ENCODE measurements around the gene CDKN2B-AS1. TPM values are rescaled to one million over a fixed set of nuclear protein-coding genes. Genes with fewer than 3 reads are reported as not detected.

The CDKN2B-AS1 gene
- total RNA-seq, 1 experiment from 2014 or later, result 7.5 TPM

DNA sequence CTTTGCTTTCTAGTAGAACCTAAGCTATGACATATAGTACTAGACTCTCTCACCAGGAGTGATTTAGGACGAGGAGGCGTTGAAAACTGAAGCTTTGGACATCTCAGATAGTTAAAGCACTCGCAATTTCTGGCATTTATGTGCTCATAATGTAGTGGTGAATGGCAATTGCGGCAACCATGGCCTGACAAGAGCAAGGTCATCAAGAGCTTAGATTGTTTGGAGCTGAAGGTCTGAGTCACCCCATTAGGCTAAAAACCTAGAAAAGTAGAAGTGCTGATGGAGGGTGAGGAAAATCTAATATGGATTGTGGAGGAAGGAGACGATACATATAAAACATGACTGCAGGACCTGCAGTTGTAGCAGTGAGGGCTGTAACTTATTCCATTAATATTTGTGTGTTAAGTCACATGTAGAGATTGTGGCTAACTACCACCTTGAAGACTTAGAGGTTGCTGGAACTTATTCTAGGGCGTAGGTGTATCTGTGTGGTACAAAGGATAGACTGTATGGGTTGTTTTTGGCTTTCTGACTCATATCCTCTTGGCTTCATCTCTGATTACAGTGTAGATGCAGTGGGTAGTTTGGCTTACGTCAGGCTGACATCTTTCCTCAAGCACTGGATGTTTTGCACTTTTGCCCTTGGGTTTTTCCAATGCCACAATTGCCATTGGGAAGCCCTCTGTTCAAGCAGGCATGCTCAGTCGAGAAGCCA, 153.4 kb downstream of the CDKN2B-AS1 start:
- Histone ChIP-seq H3K27me3 (replicated peaks) (no peaks in the 10 kb centered on the region), H3K9me3 (replicated peaks) (no peaks in the 10 kb centered on the region), H3K36me3 (no peaks in the 10 kb centered on the region), H3K4me1 (replicated peaks) (peaks cover 19% of the 10 kb centered on the region), H3K27ac (peak overlapping the region; percentile 45; the same call in 1 of the 2 replicates), H3K4me3 (no peak overlapping the region)
- DNase-seq (ENCODE audit: low read depth in 1 of 2, low spot score in 2 of 2), result peak in 1 of 2 experiments; percentile 41

DNA sequence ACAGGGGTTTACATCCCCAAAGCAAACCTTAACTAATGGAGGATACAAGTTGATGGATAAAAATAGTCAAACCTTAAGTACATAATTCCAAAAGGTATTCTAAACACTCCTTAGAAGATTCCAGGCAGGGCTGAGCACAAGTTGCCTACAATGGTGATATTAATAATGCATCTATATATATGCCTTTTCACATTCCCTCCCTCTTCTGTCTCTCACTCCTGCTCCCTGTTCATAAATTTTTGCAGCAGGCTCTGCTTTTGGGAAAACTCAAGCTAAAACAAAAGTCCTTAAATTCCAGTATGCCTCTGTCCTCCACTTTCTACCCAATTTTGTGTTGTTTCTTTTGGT, 153.9 kb downstream of the CDKN2B-AS1 start:
- no peaks in the 10 kb centered on the region for H3K27me3 ChIP-seq (replicated peaks)
- DNase-seq (ENCODE audit: low read depth in 1 of 2, low spot score in 2 of 2), result no peak
- H3K9me3 ChIP-seq (replicated peaks), result no peaks in the 10 kb centered on the region
- H3K4me3 ChIP-seq, result no peak overlapping the region
- no peaks in the 10 kb centered on the region for H3K36me3 ChIP-seq
- H3K4me1 ChIP-seq (replicated peaks), result peaks cover 19% of the 10 kb centered on the region
- H3K27ac ChIP-seq, result peak overlapping the region; percentile 45; the same call in 1 of the 2 replicates

DNA sequence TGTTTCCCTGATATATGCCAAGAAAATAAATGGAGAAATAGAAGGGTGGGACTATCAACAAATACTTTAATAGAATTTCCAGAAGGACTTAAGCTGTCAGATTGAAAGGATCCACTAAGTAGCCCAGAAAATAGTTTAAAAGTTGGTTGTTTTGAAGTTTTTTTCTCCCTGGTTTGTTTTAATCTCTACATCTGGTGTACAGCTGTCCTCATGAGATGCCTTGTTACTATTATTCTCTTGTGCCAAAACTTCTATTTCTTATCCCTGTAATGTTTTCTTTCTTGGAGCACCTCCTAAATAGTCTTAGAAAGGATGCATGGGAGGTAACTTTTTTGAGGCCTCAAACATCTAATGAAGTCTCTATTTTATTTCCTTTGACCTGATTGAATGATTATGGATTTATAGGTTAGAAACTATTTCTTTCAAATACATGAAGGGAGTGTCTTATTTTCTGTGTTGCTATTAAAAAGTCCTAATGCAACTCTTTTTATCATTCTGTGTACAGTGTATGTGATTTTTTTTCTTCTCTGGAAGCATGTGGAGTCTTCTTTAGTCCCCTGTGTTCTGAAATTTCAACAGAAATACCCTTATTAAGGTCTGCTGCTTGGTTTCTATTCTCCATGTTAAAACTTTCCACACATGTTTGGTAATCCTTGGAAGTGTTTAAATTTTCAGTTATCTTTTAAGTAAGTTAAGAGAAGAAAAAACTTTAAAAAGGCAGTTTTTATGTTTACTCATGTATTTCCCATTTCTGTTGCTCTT, 154.5 kb downstream of the CDKN2B-AS1 start:
- H3K27ac ChIP-seq, result no peak overlapping the region
- no peak for DNase-seq (ENCODE audit: low read depth in 1 of 2, low spot score in 2 of 2)

DNA sequence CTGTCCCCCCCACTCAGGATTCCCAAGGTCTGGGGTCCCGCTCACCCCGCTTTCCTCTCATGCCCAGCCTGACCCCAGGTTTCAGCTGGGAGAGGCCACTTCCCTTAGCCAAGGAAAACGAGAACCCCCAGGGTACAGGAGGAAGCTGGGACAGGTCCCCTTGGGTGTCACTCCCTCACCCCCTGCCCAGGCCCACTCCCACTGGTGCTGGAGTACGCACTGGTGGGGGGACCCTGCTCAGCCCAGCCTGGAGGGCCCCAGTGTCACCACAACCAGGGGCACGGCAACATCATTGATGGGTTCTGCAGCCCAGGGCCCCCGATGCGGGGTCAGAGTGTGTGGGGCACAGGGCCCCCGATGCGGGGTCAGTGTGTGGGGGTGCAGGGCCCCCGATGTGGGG, 159.5 kb downstream of the CDKN2B-AS1 start:
- no peak for DNase-seq (ENCODE audit: low read depth in 1 of 2, low spot score in 2 of 2)
- Histone ChIP-seq H3K4me3 (no peak overlapping the region), H3K27me3 (replicated peaks) (no peaks in the 10 kb centered on the region), H3K9me3 (replicated peaks) (no peaks in the 10 kb centered on the region), H3K36me3 (no peaks in the 10 kb centered on the region), H3K4me1 (replicated peaks) (peaks cover 9% of the 10 kb centered on the region), H3K27ac (no peak overlapping the region)

More for the DNA sequence above, 154.5 kb downstream of the CDKN2B-AS1 start:
- Histone ChIP-seq H3K27me3 (replicated peaks) (no peaks in the 10 kb centered on the region), H3K4me3 (no peak overlapping the region), H3K36me3 (no peaks in the 10 kb centered on the region), H3K9me3 (replicated peaks) (no peaks in the 10 kb centered on the region), H3K4me1 (replicated peaks) (peaks cover 19% of the 10 kb centered on the region)

DNA sequence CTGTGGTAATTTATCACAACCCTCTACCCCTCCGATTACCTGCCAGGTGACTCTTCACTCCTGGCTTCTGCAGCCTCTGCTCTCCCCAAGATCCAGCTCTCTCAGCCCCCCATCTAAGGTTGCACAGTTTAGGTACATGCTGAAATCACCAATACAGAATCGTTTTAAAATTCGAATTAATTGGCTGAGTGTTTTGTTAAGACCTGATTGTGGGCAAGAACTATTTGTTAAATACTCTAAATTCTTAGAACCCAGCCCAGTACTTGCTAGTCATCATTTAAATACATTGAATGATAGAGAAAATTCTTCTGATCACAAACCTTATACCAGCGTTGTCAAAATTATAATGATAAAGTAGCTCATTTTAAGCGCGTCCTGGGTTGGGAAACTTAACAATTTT, 162.0 kb downstream of the CDKN2B-AS1 start:
- Histone ChIP-seq H3K36me3 (no peaks in the 10 kb centered on the region), H3K27me3 (replicated peaks) (no peaks in the 10 kb centered on the region), H3K4me1 (replicated peaks) (peaks cover 10% of the 10 kb centered on the region), H3K4me3 (no peak overlapping the region), H3K27ac (no peak overlapping the region), H3K9me3 (replicated peaks) (no peaks in the 10 kb centered on the region)
- DNase-seq (ENCODE audit: low read depth in 1 of 2, low spot score in 2 of 2), result no peak

DNA sequence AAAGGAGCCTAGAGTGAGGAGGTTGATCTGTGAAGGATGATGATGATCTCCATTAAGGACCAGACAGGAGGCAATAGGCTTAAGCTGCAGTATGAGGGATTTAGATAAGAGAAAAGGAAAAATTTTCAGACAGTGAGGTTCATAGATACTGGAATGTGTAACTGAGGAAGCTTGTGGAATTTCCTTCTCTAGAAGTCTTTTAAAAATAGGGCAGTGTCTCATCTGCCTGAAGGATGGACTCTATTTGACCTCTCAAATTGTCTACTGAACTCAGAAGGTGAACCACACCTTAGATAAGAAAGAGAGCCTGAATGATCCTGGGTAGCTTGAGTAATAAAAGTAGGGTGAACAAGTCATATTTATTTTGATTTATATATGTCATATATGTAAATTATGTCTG, 162.7 kb downstream of the CDKN2B-AS1 start:
- H3K27ac ChIP-seq, result no peak overlapping the region
- H3K36me3 ChIP-seq, result no peaks in the 10 kb centered on the region
- H3K9me3 ChIP-seq (replicated peaks), result no peaks in the 10 kb centered on the region
- H3K27me3 ChIP-seq (replicated peaks), result no peaks in the 10 kb centered on the region
- H3K4me3 ChIP-seq, result no peak overlapping the region
- peaks cover 10% of the 10 kb centered on the region for H3K4me1 ChIP-seq (replicated peaks)
- DNase-seq (ENCODE audit: low read depth in 1 of 2, low spot score in 2 of 2), result no peak

DNA sequence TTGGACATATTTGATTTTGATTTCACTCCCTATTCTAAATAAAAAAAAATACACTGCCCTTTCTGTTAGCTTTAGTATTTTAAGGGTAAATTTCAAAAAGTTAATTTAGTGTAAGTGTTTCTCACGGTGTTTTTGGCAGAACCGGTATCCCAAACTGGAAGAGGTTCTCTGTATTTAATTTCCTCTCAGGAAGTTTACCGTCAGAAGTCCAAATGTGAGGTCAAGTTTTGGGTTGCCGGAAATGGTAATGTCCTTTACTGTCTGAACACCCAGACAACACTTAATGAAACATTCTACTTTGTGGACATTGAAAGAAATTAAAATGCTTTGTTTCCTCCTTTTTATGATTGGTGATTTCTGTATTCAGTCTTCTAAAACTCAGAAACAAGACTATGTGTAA, 163.2 kb downstream of the CDKN2B-AS1 start:
- no peak overlapping the region for H3K4me3 ChIP-seq
- no peaks in the 10 kb centered on the region for H3K36me3 ChIP-seq
- no peak for DNase-seq (ENCODE audit: low read depth in 1 of 2, low spot score in 2 of 2)
- no peaks in the 10 kb centered on the region for H3K9me3 ChIP-seq (replicated peaks)
- H3K27ac ChIP-seq, result no peak overlapping the region
- H3K27me3 ChIP-seq (replicated peaks), result no peaks in the 10 kb centered on the region
- peaks cover 10% of the 10 kb centered on the region for H3K4me1 ChIP-seq (replicated peaks)

DNA sequence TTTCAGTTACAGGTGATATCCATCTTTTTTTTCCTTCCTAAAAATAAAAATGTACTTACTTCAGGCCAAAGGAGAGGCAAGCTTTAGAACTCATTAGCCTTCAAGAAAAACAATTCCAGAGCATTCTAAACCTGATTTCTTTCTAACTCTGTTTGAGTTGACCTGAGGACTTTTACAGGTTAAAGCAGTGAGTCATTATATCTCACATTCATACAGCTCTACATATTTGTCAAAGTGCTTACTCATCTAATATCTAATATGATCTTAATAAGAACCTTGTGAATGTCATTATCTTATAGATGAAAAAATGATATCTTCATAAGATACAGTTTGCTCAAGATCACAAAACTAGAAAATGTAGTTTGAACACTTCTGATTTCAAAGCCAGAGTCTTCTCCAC, 163.7 kb downstream of the CDKN2B-AS1 start:
- Histone ChIP-seq H3K36me3 (no peaks in the 10 kb centered on the region), H3K4me1 (replicated peaks) (peaks cover 10% of the 10 kb centered on the region), H3K27ac (no peak overlapping the region), H3K4me3 (no peak overlapping the region), H3K27me3 (replicated peaks) (no peaks in the 10 kb centered on the region), H3K9me3 (replicated peaks) (no peaks in the 10 kb centered on the region)
- no peak for DNase-seq (ENCODE audit: low read depth in 1 of 2, low spot score in 2 of 2)

DNA sequence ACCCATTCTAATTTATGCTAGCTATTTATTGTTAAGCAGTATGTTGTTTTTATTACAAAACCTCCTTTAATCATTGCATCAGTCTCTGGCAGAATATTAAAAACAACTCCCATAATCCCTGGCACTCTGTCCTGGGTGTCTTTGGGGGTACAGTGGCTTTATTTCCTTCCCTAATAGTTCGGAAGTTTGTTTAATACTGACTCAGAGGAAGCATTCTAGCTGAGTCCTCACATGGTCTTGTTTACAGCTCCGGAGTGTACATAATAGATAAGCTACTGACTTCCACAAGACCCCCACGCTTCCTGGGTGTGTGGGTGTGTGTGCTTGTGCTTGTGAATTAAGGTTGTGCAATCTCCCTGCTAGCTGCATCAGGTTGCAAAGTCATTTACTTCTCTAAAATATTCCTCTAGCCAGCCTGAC, 164.3 kb downstream of the CDKN2B-AS1 start:
- Histone ChIP-seq H3K4me1 (replicated peaks) (peaks cover 10% of the 10 kb centered on the region), H3K9me3 (replicated peaks) (no peaks in the 10 kb centered on the region), H3K4me3 (no peak overlapping the region), H3K36me3 (no peaks in the 10 kb centered on the region), H3K27ac (no peak overlapping the region), H3K27me3 (replicated peaks) (no peaks in the 10 kb centered on the region)
- no peak for DNase-seq (ENCODE audit: low read depth in 1 of 2, low spot score in 2 of 2)

DNA sequence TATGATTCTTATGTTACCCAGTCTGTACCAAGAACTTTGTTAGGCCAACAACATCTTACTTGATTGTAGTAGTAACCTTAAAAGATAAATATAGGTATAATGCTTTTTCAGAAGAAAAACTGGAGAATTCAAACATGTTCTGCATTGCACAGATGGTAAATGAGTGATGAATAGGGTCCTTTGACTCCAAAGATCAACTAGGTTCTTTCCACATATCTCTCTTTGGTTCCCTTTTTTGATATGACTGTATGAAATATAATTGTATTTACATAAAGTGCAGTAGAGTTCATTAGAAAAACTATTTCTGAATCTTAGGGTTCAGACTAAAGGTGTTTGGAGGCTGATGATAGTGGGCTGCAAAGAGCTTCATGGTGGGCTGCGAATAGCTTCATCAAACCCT, 165.0 kb downstream of the CDKN2B-AS1 start:
- Histone ChIP-seq H3K27ac (no peak overlapping the region), H3K9me3 (replicated peaks) (no peaks in the 10 kb centered on the region), H3K4me3 (no peak overlapping the region), H3K4me1 (replicated peaks) (peaks cover 10% of the 10 kb centered on the region), H3K27me3 (replicated peaks) (no peaks in the 10 kb centered on the region), H3K36me3 (no peaks in the 10 kb centered on the region)
- no peak for DNase-seq (ENCODE audit: low read depth in 1 of 2, low spot score in 2 of 2)

DNA sequence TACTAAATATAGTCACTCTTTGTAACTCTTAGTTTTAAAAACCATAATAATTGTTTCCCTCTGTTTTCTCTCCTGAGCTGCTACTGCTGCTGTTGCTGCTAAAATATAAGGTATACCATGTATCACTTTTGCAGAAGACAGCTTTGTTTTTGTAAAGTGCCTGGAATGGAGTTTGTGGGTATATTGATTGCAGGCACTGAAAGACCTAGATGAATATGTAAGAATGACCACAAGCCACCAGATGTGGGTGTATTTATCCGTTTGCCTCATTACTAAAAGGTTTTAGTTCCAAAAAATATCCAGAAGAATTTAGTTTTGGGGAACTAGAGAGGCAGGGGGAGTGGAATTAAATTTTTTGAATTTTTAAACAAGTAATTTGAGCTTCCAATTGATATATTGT, 165.6 kb downstream of the CDKN2B-AS1 start:
- no peaks in the 10 kb centered on the region for H3K27me3 ChIP-seq (replicated peaks)
- H3K4me1 ChIP-seq (replicated peaks), result peaks cover 10% of the 10 kb centered on the region
- H3K36me3 ChIP-seq, result no peaks in the 10 kb centered on the region
- DNase-seq (ENCODE audit: low read depth in 1 of 2, low spot score in 2 of 2), result no peak
- H3K27ac ChIP-seq, result no peak overlapping the region
- no peak overlapping the region for H3K4me3 ChIP-seq
- no peaks in the 10 kb centered on the region for H3K9me3 ChIP-seq (replicated peaks)

DNA sequence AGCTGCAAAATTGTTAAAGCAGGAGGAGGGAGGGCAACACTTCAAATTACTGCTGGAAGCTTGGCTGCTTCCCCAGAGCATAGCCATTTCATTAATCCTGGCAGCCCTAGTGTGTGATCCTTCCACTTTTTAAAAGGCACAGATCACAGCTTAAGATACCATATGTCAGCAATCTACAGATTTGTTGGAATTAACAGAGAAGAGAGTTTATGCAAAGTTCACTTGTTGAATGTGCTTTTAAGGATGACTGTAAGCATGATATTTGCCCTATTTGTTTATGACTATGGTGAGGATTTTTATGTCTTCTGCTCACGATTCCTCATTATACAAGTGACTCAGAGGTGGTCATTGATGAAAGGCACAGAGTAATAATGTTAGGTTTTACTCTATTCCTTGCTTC, 170.6 kb downstream of the CDKN2B-AS1 start:
- no peaks in the 10 kb centered on the region for H3K36me3 ChIP-seq
- no peaks in the 10 kb centered on the region for H3K27me3 ChIP-seq (replicated peaks)
- H3K4me3 ChIP-seq, result no peak overlapping the region
- H3K27ac ChIP-seq, result no peak overlapping the region
- DNase-seq (ENCODE audit: low read depth in 1 of 2, low spot score in 2 of 2), result no peak
- peaks cover 3% of the 10 kb centered on the region for H3K4me1 ChIP-seq (replicated peaks)
- H3K9me3 ChIP-seq (replicated peaks), result no peaks in the 10 kb centered on the region

DNA sequence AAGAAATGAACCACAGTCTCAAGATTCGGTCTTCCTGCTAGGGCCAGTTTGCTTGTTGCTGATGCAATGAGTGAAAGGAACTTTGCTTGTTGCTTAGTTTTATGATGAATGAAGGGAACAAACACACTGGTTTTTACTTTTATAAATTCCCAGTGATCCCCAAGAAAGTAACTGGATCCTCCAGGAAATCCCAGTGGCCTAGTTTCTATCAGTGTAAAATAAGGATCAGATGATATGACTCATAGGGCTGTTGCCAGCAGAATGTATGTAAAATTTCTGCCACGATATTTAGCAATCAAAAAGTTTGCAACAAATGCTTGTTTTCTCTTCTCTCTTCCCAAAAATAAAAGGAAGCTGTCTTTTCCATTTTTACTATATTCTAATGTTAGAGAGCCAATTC, 174.7 kb downstream of the CDKN2B-AS1 start:
- H3K27me3 ChIP-seq (replicated peaks), result no peaks in the 10 kb centered on the region
- H3K4me3 ChIP-seq, result no peak overlapping the region
- H3K36me3 ChIP-seq, result no peaks in the 10 kb centered on the region
- peaks cover 7% of the 10 kb centered on the region for H3K4me1 ChIP-seq (replicated peaks)
- DNase-seq (ENCODE audit: low read depth in 1 of 2, low spot score in 2 of 2), result no peak
- no peak overlapping the region for H3K27ac ChIP-seq
- H3K9me3 ChIP-seq (replicated peaks), result no peaks in the 10 kb centered on the region

DNA sequence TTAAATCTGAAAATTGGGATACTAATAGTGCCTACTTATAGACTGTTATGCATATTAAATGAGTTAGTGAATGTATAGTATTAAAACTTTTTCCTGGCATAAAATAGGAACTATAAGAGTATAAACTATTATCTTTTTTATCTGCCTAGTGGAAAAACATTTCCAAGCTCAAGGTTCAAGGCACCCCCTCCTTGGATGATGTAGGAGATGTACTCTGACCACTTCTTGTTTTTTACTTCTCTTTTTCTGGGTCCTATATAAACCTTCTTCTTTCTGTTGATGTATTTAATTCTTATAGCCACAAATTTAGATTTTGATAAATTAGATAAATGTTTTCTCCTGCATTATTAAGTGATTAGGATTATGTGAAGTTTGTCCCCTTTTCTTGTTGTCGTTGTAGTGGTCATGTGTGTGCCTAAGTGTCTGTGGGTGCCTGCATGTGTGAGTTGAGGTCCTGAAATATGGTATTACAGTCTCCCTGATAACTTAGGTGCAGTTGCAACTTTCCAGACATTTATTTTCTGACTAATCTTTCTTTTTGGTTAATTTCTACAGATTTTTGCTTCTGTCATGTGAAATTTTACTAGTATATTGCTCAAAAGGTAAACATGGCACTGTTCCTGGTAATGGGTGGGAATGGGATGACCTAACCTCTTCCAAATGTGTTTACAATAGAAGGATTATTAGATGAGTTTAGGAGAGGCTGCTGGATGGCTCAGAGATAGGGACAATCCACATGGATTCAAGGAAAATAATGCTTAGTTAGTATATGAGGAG, 175.3 kb downstream of the CDKN2B-AS1 start:
- no peak overlapping the region for H3K27ac ChIP-seq

More for the DNA sequence above, 175.3 kb downstream of the CDKN2B-AS1 start:
- peaks cover 7% of the 10 kb centered on the region for H3K4me1 ChIP-seq (replicated peaks)
- no peaks in the 10 kb centered on the region for H3K9me3 ChIP-seq (replicated peaks)
- no peak overlapping the region for H3K4me3 ChIP-seq
- H3K27me3 ChIP-seq (replicated peaks), result no peaks in the 10 kb centered on the region
- no peaks in the 10 kb centered on the region for H3K36me3 ChIP-seq
- DNase-seq (ENCODE audit: low read depth in 1 of 2, low spot score in 2 of 2), result no peak
